Measurements from ENCODE around the gene CERS6.

- no peak for TF ChIP-seq CTCF (IDR thresholded peaks at IDR 0.05)
- no peak for TF ChIP-seq POLR2A (IDR thresholded peaks at IDR 0.05)
Observed at GRCh38 chr2:168624028-168624427, 168.0 kb downstream of the CERS6 start.

Measured in body of pancreas (tissue), 4 donors.